GM12878 (cell line): ENCODE results near the gene CAVIN1. TPM values are rescaled to one million over a fixed set of nuclear protein-coding genes. Genes with fewer than 3 reads are reported as not detected.

Source experiments
- ATF7 ChIP-seq: fragments of 450-650 bp; IDR thresholded peaks from 2 replicates; pipeline ENCODE4 v1.6.1; 2016; ENCODE audit warnings: low read depth, mild to moderate bottlenecking
- BACH1 ChIP-seq: fragments of 450-650 bp; IDR thresholded peaks from 2 replicates; pipeline ENCODE4 v1.6.1; 2017; ENCODE audit warnings: mild to moderate bottlenecking, borderline replicate concordance
- BHLHE40 ChIP-seq, 2 experiments: fragments of 450-650 bp in 1 of 2; IDR thresholded peaks; 2 replicates each; pipeline ENCODE4 v1.6.1; 2011 to 2017; ENCODE audit warnings: low read depth in 2 of 2, borderline replicate concordance in 1 of 2, improper control_type of control experiment in 1 of 2, low read length in 1 of 2, mild to moderate bottlenecking in 1 of 2
- CHD1 ChIP-seq: IDR thresholded peaks from 2 replicates; pipeline ENCODE4 v1.6.1; 2012; ENCODE audit warnings: low read depth, low read length, improper control_type of control experiment
- CREM ChIP-seq: IDR thresholded peaks from 2 replicates; pipeline ENCODE4 v1.6.1; 2014; ENCODE audit warnings: antibody characterized with exemption, low read depth
- HCFC1 ChIP-seq: fragments of 150-350 bp; IDR thresholded peaks from 2 replicates; pipeline ENCODE4 v1.6.1; 2014; ENCODE audit warnings: low read length
- MTA2 ChIP-seq: fragments of 450-650 bp; IDR thresholded peaks from 2 replicates; pipeline ENCODE4 v1.6.1; 2016; ENCODE audit warnings: low read depth, mild to moderate bottlenecking, moderate library complexity
- MXI1 ChIP-seq: fragments of 150-350 bp; IDR thresholded peaks from 2 replicates; pipeline ENCODE4 v1.6.1; 2011; ENCODE audit warnings: low read depth, mild to moderate bottlenecking, inconsistent platforms, low read length, improper control_type of control experiment
- NBN ChIP-seq: fragments of 450-650 bp; IDR thresholded peaks from 2 replicates; pipeline ENCODE4 v1.6.1; 2016
- NFYA ChIP-seq: IDR thresholded peaks from 2 replicates; pipeline ENCODE4 v1.6.1; 2011; ENCODE audit warnings: low read depth, mild to moderate bottlenecking, low read length, improper control_type of control experiment, borderline replicate concordance
- PAX5 ChIP-seq: IDR thresholded peaks from 2 replicates; pipeline ENCODE4 v1.6.1; 2011; ENCODE audit warnings: low read depth, low read length, borderline replicate concordance
- POLR2AphosphoS2 ChIP-seq: IDR thresholded peaks from 2 replicates; pipeline ENCODE4 v1.6.1; 2011; ENCODE audit warnings: low read depth, mild to moderate bottlenecking, low read length, improper control_type of control experiment, moderate library complexity
- POLR2AphosphoS5 ChIP-seq: IDR thresholded peaks from 2 replicates; pipeline ENCODE4 v1.6.1; 2011; ENCODE audit warnings: mild to moderate bottlenecking, low read length, inconsistent platforms
- RAD51 ChIP-seq: fragments of 450-650 bp; IDR thresholded peaks from 2 replicates; pipeline ENCODE4 v1.6.1; 2016; ENCODE audit warnings: moderate library complexity, mild to moderate bottlenecking, inconsistent platforms
- RBBP5 ChIP-seq: fragments of 200-600 bp; sonication (generic); conservative IDR thresholded peaks from 2 replicates; pipeline ENCODE4 v1.6.1; 2016
- SP1 ChIP-seq: IDR thresholded peaks from one replicate; pipeline ENCODE4 v1.6.1; 2011; ENCODE audit warnings: low read depth, low read length
- STAT1 ChIP-seq: fragments of 450-650 bp; conservative IDR thresholded peaks from 2 replicates; pipeline ENCODE4 v1.6.1; 2014; ENCODE audit warnings: antibody characterized with exemption, mild to moderate bottlenecking
- TAF1 ChIP-seq: IDR thresholded peaks from 2 replicates; pipeline ENCODE4 v1.6.1; 2011; ENCODE audit warnings: mild to moderate bottlenecking, low read depth, low read length, borderline replicate concordance
- TBL1XR1 ChIP-seq: IDR thresholded peaks from 2 replicates; pipeline ENCODE4 v1.6.1; 2012; ENCODE audit warnings: low read depth, low read length, improper control_type of control experiment
- TCF7 ChIP-seq: IDR thresholded peaks from 2 replicates; pipeline ENCODE4 v1.6.1; 2014; ENCODE audit warnings: antibody characterized with exemption, borderline replicate concordance
- YBX1 ChIP-seq: fragments of 450-650 bp; IDR thresholded peaks from 2 replicates; pipeline ENCODE4 v1.6.1; 2016; ENCODE audit warnings: antibody characterized with exemption
- ZNF24 ChIP-seq: fragments of 450-650 bp; IDR thresholded peaks from 2 replicates; pipeline ENCODE4 v1.6.1; 2017; ENCODE audit warnings: antibody characterized with exemption, mild to moderate bottlenecking
- polyA plus RNA-seq, 11 experiments: library from polyadenylated mRNA; depleted of rRNA in 4 of 11; unstranded in 6 of 11; stranded (reverse) in 5 of 11; fragments of >200 nt; fragmentation: Nextera tagmentation in 4 of 11; fragmentation: Illumina TruSeq in 1 of 11; extraction: Ambion mirVana in 4 of 11; extraction: Trizol in 1 of 11; gene quantifications; 1 replicate in 1 of 11; 2 replicates in 10 of 11; pipeline versions ENCODE4 v1.2.1 to v1.2.3, GENCODE V29; 2011 to 2016; ENCODE audit warnings: inconsistent platforms in 2 of 11, missing spikeins in 2 of 11, low read depth in 1 of 11
- total RNA-seq, 4 experiments: library from RNA; depleted of rRNA in 3 of 4; stranded (reverse); fragments of >200 nt in 3 of 4; fragmentation: Illumina TruSeq in 1 of 4; extraction: Trizol in 1 of 4; gene quantifications; 2 replicates each; pipeline versions ENCODE4 v1.2.1 to v1.2.3, GENCODE V29; 2013 to 2021
- TF ChIP-seq, protein P1 (sequence below): IDR thresholded peaks from 2 replicates; pipeline ENCODE4 v1.6.1; 2012; ENCODE audit warnings: low read depth, low read length, improper control_type of control experiment
- TF ChIP-seq, protein P2 (sequence below): IDR thresholded peaks from 2 replicates; pipeline ENCODE4 v1.6.1; 2011; ENCODE audit warnings: low read depth, low read length, improper control_type of control experiment, borderline replicate concordance
- TF ChIP-seq, protein P3 (sequence below): IDR thresholded peaks from 2 replicates; pipeline ENCODE4 v1.6.1; 2012; ENCODE audit warnings: low read depth, low read length, improper control_type of control experiment
- TF ChIP-seq, protein P4 (sequence below): fragments of 450-650 bp; IDR thresholded peaks from 2 replicates; pipeline ENCODE4 v1.6.1; 2016; ENCODE audit warnings: mild to moderate bottlenecking
- TF ChIP-seq, protein P5 (sequence below): IDR thresholded peaks from 2 replicates; pipeline ENCODE4 v1.6.1; 2011; ENCODE audit warnings: mild to moderate bottlenecking, low read depth, low read length, moderate library complexity; ENCODE audit not compliant: insufficient replicate concordance

Gene CAVIN1
- total and polyA plus RNA-seq, 10 of the 15 experiments (the other 5 are each of a cell fraction or from before 2014, with no cell fraction given) = 0.03 to 1.1 (median 0.37) TPM

DNA sequence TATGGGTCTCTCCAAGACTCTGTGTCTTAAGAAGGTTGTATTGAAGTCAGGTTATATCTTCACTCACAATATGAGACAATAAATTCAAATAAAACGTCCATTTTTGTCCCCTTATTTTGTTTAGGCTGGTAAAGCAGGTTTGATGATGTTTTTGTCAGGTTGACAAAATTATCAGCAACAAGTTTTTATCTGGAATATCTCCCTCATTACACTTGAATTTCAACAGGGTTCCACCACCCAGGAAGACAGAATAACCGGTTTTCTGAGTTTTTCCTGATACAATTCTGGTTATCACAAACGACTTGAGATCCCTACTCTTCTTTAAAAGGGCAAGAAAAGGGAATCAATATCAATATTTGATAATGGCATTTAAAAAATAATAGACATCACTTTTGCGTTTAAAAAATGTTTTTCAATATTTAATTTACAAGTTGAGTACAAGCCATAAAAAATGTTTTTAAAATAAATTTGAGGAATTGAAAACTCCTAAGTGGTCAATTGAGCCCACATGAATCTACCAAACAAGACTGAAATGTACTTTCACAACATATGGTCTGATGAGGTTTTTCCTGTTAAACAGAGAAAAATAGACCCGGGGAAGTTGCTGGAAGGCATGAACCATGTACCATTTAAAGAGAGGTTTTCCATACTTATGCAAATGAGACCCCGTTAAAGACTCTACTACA lies 34.2 kb upstream of the CAVIN1 start (continued):
- TF ChIP-seq RBBP5 = no peak
- peak; percentile 44; the same call in 1 of the 2 replicates for TF ChIP-seq TCF7
- TF ChIP-seq, protein P1, sequence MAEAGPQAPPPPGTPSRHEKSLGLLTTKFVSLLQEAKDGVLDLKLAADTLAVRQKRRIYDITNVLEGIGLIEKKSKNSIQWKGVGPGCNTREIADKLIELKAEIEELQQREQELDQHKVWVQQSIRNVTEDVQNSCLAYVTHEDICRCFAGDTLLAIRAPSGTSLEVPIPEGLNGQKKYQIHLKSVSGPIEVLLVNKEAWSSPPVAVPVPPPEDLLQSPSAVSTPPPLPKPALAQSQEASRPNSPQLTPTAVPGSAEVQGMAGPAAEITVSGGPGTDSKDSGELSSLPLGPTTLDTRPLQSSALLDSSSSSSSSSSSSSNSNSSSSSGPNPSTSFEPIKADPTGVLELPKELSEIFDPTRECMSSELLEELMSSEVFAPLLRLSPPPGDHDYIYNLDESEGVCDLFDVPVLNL = no peak
- TF ChIP-seq YBX1 = no peak
- 0 out of 2 replicates have a peak, but pooled peaks have one; percentile 34 for TF ChIP-seq ZNF24
- TF ChIP-seq SP1 = no peak
- no peak for TF ChIP-seq RAD51
- TF ChIP-seq CREM = 0 out of 2 replicates have a peak, but pooled peaks have one; percentile 29
- no peak for TF ChIP-seq PAX5
- no peak for TF ChIP-seq TAF1
- TF ChIP-seq STAT1 = no peak
- TF ChIP-seq BACH1 = peak; percentile 58; the same call in 1 of the 2 replicates
- peak in 1 of 2 experiments; percentile 41; a peak in 2 of 4 replicates for TF ChIP-seq BHLHE40 (IDR thresholded peaks at IDR 0.05; ENCODE audit: borderline replicate concordance in 1 of 2, low read depth in 2 of 2, low read length in 1 of 2)
- no peak for TF ChIP-seq HCFC1
- 0 out of 2 replicates have a peak, but pooled peaks have one; percentile 52 for TF ChIP-seq TBL1XR1
- no peak for TF ChIP-seq MXI1
- TF ChIP-seq, protein P2, sequence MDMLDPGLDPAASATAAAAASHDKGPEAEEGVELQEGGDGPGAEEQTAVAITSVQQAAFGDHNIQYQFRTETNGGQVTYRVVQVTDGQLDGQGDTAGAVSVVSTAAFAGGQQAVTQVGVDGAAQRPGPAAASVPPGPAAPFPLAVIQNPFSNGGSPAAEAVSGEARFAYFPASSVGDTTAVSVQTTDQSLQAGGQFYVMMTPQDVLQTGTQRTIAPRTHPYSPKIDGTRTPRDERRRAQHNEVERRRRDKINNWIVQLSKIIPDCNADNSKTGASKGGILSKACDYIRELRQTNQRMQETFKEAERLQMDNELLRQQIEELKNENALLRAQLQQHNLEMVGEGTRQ = no peak
- TF ChIP-seq NFYA = no peak
- TF ChIP-seq, protein P3, sequence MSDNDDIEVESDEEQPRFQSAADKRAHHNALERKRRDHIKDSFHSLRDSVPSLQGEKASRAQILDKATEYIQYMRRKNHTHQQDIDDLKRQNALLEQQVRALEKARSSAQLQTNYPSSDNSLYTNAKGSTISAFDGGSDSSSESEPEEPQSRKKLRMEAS = no peak
- TF ChIP-seq POLR2AphosphoS5 = no peak
- no peak for TF ChIP-seq NBN
- TF ChIP-seq, protein P4, sequence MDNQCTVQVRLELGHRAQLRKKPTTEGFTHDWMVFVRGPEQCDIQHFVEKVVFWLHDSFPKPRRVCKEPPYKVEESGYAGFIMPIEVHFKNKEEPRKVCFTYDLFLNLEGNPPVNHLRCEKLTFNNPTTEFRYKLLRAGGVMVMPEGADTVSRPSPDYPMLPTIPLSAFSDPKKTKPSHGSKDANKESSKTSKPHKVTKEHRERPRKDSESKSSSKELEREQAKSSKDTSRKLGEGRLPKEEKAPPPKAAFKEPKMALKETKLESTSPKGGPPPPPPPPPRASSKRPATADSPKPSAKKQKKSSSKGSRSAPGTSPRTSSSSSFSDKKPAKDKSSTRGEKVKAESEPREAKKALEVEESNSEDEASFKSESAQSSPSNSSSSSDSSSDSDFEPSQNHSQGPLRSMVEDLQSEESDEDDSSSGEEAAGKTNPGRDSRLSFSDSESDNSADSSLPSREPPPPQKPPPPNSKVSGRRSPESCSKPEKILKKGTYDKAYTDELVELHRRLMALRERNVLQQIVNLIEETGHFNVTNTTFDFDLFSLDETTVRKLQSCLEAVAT = no peak
- TF ChIP-seq, protein P5, sequence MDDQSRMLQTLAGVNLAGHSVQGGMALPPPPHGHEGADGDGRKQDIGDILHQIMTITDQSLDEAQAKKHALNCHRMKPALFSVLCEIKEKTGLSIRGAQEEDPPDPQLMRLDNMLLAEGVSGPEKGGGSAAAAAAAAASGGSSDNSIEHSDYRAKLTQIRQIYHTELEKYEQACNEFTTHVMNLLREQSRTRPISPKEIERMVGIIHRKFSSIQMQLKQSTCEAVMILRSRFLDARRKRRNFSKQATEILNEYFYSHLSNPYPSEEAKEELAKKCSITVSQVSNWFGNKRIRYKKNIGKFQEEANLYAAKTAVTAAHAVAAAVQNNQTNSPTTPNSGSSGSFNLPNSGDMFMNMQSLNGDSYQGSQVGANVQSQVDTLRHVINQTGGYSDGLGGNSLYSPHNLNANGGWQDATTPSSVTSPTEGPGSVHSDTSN = no peak
- peak; percentile 76 for TF ChIP-seq MTA2
- TF ChIP-seq POLR2AphosphoS2 = no peak
- peak; percentile 32 for TF ChIP-seq ATF7
- no peak for TF ChIP-seq CHD1
